ENCODE measurements around the gene MCM3AP.
"Not testable (repeated sequence)": the region's sequence is repeated elsewhere in the genome, so short reads cannot be mapped to it uniquely, and the experiment has no call there.

MCM3AP gene

DNA sequence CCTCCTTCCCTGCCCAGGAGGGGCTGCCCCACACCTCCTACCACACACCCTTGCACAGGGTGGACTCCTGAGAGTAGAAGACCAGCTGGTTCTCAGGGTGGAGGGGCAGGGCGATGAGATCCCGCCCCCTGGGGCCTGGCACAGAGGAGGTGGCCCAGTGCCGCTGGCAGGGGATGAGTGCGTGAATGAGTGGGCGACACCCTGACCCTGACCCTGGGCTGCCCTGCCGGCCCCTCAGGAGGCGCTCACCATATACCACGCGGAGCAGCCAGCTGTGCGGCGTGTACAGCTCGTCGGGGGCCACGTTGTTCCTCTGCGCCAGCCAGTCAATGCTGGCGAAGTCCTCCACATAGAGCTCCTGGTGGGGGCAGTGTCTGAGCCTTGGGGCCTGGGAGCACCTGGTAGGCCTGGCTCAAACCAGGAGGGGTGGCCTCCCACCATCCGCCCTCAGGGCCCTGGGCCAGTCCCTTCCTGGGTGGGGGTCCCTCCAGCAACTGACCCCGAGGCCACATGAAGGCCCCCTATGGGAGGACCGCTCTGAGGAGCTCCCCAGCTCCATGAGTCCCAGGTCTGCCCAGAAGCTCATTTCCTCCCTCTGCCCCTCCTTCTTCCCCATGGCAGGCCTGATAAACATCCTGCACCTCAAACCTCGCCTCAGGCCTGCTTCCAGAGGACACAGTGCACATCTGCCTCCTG, 69.8 kb downstream of the MCM3AP start:
- DNase-seq = no peak

DNA sequence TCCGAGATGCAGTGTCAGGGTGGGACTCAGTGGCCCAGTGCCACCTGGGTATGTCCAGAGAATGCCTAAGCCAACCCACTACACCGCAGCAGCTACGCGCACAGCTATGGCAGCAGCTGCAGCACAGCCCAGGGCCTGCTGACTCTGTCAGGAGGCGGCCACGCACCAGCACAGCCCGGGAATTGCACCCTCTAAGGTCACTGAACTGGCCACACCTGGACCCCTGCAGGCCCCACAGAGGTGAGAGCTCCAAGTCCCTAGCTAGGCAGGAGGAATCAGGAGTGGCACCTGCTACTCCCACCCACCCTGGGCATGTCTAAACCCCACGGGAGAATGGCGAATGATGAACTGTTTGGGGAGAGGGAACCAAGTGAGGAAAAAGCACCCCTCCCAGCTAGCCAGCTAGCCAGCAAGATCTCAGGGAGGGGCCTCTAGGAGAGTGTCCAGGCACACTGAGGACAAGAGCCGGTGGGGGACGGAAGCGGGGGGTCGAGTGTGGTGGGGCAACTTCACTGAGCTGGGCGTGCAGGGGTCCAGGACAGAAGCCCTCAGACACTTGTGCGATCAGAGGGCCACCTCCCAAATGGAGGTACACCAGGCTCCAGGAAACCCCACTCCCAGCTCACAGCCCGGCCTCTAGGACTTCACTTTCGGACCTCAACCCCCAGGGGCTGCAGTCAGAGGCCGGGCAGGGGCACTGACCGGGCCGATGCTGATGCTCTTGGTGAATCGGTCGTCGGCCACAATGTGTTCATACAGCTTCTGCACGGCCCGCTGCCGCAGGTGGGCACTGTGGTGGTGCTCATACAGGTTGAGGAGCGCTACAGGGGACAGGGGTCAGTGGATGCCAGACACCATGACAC, 70.7 kb downstream of the MCM3AP start:
- DNase-seq = no peak

DNA sequence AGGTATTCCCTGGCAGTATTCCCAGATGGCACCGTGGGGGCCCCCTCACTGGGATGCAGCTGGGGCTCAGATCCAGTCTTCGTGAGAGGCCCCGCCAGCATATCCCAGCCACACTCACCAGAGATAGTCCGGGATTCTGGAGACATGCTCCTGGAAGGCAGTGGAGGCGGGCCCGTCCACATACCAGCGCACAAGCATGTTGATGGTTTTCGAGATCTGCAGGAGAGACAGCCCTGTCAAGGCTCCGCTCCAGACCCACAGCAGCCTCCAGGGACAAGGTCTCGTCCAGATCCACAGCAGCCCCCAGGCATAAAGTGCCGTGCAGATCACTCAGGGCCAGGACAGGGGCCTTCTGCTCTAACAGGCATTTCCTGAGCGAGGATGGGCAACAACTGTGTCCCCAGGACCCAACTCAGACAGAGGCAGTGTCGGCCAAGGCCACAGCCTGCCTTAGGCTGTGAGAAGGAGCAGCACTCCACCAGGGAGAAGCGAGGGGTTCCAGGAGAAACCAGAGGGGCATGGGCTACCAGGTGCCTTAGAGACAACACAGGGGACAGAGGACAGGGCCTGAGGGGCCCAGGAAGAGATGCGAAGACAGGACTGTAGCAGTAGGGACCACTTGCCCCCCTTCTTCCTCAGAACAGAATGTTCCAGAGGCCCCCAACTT, 71.7 kb downstream of the MCM3AP start:
- DNase-seq = no peak

DNA sequence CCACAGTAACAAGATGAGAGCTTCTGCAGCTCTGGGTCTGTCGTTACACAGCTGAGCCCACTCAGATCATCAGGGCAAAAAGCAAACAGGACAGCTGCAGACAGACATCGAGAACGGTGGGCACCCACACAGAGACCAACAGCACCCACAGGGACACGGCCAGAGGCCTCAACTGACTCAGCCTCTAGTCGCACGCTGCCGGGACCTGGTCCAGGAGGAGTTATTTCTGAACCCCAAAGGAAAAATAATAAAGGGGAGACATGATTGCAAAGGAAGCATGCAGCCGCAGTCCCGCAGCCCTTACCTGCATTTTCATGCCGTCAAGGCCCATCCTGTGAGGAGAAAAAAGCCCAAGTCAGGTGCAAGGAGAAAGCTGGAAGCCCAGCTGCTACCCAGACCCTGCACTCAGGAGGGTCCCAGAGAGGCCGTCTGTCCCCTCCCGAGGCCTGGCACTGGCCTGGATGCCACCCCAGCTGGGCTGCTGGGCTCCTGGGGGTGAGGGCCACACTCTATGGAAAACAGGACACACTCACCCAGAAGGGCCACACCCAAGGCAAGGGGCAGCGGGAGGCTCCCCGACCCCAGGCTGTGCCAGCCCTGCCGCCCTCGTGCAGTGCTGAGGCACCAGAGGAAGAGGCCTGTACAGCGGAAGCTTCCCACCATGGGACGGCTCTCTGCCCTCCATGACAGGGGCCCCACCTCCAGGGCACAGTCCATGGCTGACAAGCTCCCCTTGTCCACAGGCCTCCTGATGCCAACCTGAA, 72.5 kb downstream of the MCM3AP start:
- DNase-seq = no peak

DNA sequence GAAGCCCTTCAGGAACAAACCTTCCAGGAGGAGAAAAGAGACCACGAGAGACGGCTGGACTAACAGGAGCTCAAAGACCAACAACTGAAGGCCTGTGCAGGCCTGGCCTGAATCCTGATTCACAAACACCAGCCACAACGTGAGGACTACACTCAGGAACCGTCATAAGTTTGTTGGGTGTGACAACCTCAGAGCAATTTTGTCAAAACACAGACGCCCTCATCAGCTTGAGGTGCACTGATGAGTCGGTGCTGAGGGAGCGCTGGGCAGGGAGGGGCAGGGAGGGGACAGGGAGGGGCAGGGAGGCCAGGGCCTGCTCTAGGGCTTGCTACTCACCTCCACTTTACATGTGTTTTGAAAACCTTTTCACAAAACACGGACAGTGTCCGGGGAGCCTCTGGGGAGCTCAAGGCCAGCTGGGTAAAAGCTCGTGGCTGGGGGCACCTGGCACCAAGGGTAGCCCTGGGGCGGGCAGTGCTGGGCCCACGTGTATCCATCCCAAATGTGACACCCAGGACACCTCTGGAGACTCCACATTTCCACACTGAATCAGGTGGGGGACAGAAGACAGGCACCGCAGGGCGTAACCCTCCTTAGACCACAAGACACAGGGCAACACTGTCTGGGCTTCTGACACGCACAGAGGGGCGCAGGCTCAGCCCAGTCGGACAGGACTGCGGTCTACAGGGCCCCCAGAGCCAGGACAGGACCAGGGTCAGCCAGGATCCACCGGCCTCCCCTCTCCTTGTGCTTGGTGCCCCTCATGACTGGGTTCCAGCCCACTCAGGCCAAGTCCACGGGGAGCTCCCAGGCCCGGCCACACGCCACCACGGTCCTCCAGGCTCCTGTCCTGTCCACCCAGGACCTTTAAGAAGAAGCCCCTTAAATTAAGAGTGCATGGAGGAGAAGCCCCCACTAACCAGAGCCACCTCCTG, 73.4 kb downstream of the MCM3AP start:
- no peak for DNase-seq

DNA sequence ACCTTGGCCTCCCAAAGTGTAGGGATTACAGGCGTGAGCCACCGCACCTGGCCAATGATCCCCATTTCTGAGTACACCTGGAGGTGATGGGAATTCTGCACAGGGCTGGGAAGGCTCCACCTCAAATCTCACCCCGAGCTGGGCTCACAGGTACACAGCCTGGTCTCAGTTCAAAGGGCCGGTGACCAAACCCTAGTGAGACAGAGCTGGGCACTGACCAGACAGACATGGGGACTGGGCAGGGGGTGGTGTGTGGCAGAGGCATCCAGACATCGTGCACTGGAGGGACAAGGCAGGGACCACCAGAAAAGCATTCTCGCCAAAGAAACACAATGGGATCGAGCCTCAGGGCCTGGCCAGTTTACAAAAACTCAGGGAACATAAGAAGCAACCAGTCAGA, 74.0 kb downstream of the MCM3AP start:
- no peak for DNase-seq

DNA sequence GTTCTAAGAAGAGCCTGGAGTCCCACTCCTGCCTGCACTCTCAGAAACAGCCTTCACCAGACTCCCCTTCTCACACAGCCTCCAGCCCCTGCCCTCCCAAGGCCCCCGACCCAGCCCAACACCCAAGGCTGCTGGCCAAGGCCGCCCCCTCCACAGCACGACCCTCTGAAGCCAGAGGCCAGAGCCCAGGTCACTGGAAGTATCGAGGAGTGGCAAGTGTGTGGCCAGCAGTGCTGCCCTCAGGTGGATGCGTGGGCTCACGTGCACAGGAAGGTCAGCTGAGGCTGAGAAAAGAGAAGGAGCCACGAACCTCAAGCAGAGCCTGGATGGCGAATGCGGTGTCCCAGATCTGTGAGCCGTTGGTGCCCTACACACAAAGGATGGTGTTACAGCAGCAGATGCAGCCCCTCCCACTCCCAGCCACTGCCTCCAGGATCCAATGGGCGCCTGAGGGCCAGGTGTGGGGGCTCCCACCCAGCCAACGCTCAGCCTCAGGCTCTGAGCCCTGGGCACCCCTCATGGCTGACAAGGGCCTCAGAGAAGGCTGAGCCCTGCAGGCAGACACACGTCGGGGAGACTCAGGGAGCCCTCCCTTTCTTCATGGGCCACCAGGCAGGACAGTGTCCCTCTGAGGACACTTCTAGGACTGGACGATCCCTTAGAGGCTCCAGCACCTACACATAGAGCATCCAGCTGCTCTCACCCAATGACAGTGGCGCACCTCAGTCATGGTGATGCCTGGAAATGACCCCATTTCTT, 74.9 kb downstream of the MCM3AP start:
- no peak for DNase-seq

DNA sequence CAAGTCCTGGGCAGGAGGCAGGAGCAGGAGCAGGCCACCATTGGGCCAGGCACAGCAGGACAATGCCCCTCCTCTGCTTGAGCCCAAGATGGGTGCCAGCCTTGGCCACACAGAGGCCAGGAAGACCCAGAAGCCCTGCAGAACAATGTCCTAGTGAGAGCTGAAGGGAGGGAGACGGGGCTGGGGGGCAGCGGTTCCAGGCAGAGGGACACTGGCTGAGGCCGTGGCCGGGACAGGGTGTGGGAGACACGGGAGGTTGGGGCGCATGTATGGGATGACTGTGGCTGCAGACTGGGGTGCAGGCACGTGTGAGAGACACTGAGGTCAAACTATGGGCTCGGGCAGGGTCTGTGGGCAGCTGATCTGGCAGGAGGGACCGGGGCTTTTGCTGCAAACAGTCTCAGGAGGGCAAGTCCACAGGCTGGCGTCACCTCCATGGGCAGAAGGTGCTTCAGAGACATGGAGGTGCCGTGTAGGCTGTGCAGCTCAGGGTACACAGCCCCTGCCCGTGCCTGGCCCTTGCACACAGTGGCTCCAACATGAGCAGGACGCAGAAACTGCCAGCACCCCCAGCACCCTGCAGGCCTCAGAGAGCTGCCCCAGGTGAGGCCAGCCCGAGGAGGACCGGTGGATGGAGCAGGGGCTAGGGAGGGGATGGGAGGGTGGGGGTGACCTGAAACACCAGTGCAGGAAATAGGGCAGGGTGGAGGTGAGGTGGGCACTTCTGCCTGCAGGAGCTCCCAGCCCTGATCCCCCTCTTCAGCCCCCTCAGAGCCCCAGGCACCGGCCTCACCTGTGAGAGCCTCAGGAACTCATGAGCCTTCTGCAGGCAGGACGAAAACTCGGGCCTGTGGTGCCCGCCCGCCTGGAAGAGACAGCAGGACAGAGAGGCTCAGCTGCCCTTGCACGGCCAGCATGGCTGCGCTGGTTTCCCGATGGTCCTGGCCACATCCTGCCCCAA, 76.4 kb downstream of the MCM3AP start:
- DNase-seq = no peak

DNA sequence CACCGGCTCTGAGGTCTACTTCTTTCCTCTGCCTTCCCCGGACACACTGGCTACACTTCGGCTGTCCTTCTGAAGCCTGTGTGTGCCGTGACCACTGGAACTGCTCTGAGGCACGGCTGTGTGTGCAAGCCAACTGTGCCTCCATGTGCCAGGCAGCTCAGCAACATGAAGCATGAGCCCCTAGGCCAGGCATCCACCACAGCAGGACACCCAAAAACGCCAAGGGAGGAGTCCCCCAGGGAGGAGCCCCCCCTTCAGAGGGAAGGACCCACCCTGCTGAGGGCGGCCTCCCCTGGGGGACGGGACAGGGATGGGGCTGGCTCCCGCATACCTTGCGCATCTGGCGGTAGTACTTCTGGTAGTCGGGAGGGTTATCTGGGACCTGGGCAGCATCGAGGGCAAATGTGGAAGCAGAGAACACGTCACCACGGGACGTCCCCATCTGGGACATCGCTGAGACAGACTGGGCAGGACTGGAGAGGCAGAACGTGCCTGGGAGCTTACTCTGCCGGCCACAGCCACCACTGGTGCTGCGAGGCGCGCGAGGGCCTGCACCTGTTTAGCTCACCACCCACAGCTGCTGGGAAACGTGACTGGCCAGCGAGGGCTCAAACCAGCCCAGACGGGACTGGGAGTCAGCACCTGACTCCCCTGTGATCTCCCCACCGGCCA, 77.4 kb downstream of the MCM3AP start:
- DNase-seq = no peak

DNA sequence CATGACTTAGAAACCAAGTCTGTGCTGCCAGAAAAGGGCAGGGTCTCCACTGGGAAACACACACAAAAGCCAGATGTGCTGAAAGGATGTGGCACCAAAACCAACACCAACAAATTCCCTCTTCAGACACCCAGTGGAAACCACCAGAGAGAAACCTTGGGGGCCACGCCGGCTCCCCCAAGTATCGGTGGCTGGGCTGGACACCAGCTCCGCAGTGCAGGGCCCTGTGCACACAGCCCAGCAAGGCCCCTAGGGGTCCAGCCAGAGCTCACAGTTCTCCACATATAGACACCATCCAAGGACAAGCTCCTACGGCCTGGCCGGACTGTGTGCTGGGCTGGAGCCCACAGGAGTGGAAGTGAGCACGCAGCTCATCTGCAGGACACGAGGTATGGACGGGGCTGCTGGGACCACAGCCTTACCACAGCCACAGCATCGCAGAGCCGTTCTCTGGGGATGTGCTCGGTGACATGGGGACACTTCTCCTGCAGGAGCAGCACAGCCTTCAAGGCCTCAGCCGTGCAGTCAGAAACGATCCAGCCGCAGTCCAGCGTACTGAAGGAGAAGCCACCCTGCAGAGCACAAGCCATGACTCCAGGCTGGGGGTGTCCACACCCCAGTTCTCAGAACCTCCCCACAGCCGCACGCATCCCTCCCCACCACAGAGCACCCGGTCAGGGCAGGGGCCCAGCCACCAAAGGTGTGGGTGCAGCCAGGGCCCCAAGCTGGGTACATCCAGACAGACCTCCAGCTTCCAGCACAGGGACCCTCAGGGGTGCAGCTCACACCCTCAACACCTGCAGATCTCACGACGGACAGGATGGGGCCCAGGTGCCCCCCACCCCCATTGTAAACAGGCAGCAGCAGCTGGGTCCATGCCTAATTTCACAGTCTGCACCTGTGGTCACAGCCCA, 78.1 kb downstream of the MCM3AP start:
- no peak for DNase-seq

DNA sequence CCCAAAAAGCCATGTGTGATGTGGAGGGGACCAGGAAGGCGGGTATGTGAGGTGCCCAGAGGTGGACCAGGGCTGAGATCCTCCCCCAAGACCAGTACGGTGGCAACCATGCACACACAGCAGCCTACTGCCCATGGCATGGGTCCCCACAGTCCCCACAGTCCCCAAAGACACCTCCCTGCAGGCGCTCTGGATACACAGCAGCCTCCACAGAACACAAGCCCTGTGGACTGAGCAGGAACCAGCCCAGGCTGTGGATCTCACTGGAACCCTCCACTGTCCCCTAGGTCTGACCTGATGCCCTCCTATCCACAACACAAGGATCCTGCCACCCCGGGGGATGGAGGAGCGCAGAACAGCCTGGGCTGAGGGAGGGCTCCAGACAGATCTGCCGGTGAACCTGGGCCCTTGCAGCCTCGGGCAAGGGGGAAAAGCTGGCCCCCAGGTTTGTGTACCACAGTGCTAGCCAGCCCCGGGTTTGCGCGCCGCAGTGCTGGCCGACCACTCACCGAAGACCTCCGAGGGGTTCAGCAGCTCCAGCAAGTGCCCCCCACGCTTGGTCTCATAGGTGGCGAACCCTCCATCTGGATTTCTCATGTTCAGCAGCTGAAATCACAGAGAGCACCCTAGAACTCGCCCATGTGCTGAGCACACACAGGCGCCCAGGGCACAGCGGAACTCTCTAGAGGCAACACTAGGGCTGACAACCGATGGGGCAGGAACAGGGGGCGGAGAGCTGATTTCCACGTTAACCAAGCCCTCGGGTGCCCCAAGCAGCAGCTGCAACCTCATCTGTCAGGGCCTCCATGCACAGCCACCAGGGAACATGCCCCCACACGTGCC, 79.0 kb downstream of the MCM3AP start:
- no peak for DNase-seq

DNA sequence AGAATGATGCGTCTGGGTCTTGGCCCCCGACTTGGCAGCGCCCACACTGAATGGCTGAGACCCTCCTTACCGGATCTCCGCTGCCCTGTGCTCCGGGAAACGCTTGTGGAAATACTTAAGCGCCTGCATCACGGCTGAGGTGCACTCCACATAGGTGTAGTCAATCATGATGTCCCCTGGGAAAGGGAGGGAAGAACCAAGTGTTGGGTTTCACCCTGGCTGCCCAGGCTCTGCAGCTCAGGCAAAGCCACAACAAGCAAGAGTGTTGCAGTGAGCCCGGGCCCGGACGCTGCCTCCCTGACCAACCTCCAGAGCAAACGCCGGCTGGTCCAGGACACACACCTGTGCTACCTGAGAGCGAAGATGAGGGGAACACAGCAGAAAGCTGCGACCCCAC, 79.6 kb downstream of the MCM3AP start:
- no peak for DNase-seq

DNA sequence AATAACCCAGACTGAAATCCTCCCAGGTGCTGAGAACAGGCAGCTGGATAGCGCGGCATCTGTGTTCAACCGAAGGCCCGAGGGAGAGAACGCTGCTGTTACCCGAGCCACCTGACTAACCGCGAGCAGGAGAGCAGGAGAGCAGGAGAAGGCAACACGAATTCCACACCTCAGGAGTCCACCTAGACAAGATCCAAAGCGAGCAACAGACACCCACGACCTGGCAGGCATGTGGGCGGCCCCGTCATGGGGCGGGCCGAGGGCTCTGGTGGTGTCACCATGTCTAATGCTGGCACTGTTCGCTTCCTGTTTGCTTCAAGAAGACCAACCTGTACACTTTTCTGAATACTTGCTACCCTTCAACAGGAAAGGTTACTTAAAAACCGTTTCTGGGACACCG, 80.2 kb downstream of the MCM3AP start:
- no peak for DNase-seq

DNA sequence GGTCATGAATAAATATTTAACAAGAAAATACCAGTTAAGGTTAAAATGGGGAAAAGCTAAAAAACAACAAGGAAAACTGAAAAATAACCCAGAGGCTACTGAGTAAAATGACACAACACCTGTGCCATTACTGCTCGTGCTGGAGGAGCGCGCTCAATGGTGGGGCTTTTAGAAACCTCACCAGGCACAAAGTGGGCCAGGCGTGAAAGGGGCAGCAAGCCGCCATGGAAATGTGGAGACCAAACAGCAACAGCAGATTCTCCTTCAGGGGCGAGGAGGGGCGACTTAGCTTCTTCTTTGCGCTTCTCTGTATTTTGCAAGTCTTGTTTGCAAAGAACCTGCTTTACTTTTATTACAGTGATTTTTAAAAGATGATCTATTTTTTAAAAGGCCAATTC, 82.2 kb downstream of the MCM3AP start:
- DNase-seq = no peak

DNA sequence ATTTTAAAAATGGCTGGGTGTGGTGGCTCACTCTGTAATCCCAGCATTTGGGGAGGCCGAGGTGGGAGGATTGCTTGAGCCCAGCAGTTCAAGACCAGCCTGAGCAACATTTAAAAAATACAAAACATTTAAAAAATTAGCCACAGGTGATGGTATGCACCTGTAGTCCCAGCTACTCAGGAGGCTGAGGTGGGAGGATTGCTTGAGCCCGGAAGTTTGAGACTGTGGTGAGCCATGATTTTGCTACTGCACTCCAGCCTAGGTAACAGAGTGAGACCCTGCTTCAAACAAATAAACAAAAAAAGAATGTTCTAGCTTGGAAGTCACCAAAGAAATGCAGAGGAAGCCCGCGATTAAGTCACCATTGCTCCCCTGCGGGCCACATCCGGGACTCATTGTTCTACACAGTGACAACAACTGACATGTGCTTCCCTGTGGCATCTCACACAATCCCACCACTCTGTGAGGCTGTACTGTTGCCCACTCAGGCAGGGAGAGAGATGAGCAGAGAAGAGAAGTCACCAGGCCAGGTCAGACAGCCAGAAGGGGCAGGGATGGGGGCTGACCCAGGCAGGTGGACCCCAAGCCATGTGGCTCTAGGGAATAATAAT, 82.7 kb downstream of the MCM3AP start:
- no peak for DNase-seq

DNA sequence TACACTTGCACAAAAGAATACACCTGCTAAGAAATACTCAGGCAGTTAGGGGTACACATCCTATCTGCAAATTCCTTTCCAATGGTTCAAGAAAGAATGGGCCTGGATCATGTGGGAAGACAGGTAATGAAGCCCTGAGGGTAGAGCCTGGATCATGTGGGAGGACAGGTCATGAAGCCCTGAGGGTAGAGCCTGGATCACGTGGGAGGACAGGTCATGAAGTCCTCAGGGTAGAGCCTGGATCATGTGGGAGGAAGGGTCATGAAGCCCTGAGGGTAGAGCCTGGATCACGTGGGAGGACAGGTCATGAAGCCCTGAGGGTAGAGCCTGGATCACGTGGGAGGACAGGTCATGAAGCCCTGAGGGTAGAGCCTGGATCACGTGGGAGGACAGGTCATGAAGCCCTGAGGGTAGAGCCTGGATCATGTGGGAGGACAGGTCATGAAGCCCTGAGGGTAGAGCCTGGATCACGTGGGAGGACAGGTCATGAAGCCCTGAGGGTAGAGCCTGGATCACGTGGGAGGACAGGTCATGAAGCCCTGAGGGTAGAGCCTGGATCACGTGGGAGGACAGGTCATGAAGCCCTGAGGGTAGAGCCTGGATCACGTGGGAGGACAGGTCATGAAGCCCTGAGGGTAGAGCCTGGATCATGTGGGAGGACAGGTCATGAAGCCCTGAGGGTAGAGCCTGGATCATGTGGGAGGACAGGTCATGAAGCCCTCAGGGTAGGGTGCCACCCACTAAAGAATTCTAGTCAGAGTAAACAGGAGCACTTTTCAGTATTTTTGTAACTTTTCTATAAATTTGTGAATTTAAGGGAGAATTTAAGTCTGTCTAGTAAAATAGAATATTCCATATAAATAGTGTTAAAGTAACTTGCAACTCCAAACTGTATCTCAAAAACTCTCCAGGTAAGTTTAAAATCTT, 84.3 kb downstream of the MCM3AP start:
- DNase-seq = not testable (repeated sequence)

Data from CD4-positive, alpha-beta T cell treated with Interferon gamma for 1 hour (primary cell).